DMS79 (cell line): ENCODE measurements around the gene GLT8D2.

Experiments
- DNase-seq: peaks from one replicate; lab custom pipeline; 2025; lab: John Stamatoyannopoulos, UW

Gene GLT8D2

DNA sequence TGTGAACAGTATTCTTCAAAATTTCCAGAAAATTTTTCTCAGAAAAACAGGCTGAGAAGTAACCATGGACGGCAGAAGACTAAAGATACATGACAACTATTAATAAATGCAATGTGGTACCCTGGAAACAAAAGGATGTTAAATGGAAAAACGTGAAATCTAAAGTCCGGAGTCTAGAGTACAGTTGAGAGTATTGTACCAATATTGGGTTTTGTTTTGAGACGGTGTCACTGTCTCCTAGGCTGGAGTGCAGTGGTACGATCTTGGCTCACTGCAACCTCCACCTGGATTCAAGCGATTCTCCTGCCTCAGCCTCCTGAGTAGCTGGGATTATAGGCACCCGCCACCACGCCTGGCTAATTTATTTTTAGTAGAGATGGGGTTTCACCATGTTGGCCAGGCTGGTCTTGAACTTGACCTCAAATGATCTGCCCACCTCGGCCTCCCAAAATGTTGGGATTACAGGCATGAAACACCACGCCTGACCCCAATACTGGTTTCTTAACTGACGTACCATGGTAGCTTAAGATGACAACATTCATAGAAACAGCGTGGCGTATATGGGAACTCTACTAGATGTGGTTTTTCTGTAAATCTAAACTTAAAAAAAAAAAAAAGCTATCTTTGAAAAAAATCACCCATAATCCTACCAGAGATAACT is 101.1 kb downstream of the GLT8D2 start:
- no peak for DNase-seq

GRCh38 chr12:103947871-103948555 is 102.0 kb downstream of the GLT8D2 start:
- no peak for DNase-seq

DNA sequence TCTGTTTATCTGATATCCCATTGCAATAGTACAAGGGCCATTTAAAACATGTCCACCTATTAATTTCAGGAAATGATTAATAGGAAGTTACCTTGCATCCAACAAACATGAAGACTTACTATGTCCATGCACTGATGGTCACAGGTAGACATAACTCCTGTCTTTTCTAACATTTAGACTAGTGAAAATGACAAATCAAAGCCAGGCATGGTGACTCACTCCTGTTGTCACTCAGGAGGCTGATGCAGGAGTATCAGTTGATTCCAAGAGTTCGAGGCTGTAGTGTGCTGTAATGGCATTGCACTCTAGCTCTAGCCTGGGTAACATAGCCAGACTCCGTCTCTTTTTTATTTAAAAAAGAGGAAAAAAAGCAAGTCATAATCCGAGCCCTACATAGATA is 105.0 kb downstream of the GLT8D2 start:
- DNase-seq, result no peak
